HCT116 (cell line): ENCODE measurements around the gene NRN1.

Experiments
- CEBPB ChIP-seq: IDR thresholded peaks from 2 replicates; pipeline ENCODE4 v1.6.1; 2012; ENCODE audit warnings: low read depth
- CTCF ChIP-seq, 3 experiments: fragments of 200-600 bp in 1 of 3; sonication (generic) in 1 of 3; IDR thresholded peaks in 2 of 3; conservative IDR thresholded peaks in 1 of 3; 2 replicates each; pipeline ENCODE4 v1.5.1; 2012 to 2017; ENCODE audit warnings: low read depth in 2 of 3, low read length in 2 of 3, antibody characterized with exemption in 1 of 3, borderline replicate concordance in 1 of 3, control low read depth in 1 of 3, mild to moderate bottlenecking in 1 of 3, mixed read lengths in 1 of 3, mixed run types in 1 of 3, moderate library complexity in 1 of 3; ENCODE audit not compliant: insufficient read depth in 1 of 3
- EZH2 ChIP-seq: fragments of 200-600 bp; sonication (generic); IDR thresholded peaks from 2 replicates; pipeline ENCODE4 v1.6.1; 2017; ENCODE audit warnings: antibody characterized with exemption, mixed run types
- JUND ChIP-seq: IDR thresholded peaks from 2 replicates; pipeline ENCODE4 v1.6.1; 2012
- MAX ChIP-seq: IDR thresholded peaks from 2 replicates; pipeline ENCODE4 v1.6.1; 2012
- POLR2A ChIP-seq: IDR thresholded peaks from 2 replicates; pipeline ENCODE4 v1.7.0; 2011; ENCODE audit warnings: borderline replicate concordance; ENCODE audit not compliant: insufficient read depth, insufficient read length; ENCODE audit errors: extremely low read depth
- REST ChIP-seq: IDR thresholded peaks from 2 replicates; pipeline ENCODE4 v1.6.1; 2012; ENCODE audit warnings: low read depth
- SRF ChIP-seq: IDR thresholded peaks from 2 replicates; pipeline ENCODE4 v1.6.1; 2012; ENCODE audit warnings: low read depth

- TF ChIP-seq CTCF (IDR thresholded peaks at IDR 0.05 in 2 of 3, conservative IDR thresholded peaks at IDR 0.05 in 1 of 3; ENCODE audit: borderline replicate concordance in 1 of 3, insufficient read depth in 1 of 3, low read depth in 2 of 3, low read length in 2 of 3) (no peak), CEBPB (no peak), EZH2 (no peak), MAX (no peak), POLR2A (no peak), JUND (no peak), REST (no peak), SRF (no peak)
Measured at GRCh38 chr6:6037179-6037578, 30.5 kb upstream of the NRN1 start.
